CD4-positive, alpha-beta T cell treated with Interferon alpha-2 for 1 hour (primary cell): ENCODE measurements around the gene ADCY2.

ENCODE experiments used
- DNase-seq, 2 donors: peaks; one replicate each; pipeline ENCODE4 v3.0.0-alpha.2; 2020 to 2022

The ADCY2 gene

DNA sequence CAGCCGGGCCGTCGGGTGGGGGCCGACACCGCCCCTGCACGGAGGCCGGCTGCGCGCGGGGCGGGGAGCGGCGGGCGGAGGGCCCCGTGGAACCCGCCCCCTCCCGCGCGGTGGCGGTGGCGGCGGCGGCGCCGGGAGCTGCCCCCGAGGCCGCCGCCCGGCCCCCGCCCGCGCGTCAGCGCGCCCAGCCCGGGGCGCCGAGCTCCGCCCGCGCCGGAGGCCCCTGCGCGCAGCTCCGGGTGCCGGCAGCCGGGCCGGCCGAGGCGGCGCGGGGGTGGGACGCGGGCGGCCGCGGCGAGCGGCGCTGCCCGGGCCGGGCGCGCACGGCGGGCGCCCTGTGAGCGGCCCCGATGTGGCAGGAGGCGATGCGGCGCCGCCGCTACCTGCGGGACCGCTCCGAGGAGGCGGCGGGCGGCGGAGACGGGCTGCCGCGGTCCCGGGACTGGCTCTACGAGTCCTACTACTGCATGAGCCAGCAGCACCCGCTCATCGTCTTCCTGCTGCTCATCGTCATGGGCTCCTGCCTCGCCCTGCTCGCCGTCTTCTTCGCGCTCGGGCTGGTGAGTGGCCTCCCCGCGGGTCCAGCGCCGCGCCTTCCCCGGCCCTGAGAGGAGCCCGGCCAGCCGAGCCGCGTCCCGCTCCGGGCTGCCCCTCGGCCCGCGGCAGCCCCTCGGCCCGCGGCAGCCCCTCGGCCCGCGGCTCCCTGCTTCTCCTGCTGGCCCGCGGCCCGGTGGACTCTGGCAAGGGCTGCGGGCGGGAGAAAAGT is at the start of gene ADCY2:
Gene ADCY2, plus strand, starts transcription at position 192 of the 766 bp plus-strand sequence. Its CDS starts 159 bp downstream, at position 351.
- no peak for DNase-seq

DNA sequence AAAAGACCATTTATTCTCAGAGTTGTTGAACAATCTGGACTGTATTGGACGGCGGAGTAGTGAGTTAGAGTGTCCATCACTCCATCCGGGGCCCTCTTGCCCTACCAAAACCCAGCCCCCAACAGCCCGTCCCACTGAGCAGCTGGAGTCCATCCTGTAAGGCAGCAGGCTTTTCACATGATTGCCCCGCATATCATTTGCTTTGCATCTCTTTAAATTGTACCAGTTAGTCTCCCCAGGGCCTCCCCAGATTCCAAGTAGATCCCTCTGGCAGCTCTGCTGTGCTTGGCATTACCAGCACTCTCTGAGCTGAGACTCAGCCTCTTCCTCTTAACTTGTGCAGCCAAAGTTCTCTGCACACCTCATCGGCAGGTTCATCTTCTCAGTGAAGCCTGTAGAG is 48.6 kb upstream of the ADCY2 start:
- no peak for DNase-seq

DNA sequence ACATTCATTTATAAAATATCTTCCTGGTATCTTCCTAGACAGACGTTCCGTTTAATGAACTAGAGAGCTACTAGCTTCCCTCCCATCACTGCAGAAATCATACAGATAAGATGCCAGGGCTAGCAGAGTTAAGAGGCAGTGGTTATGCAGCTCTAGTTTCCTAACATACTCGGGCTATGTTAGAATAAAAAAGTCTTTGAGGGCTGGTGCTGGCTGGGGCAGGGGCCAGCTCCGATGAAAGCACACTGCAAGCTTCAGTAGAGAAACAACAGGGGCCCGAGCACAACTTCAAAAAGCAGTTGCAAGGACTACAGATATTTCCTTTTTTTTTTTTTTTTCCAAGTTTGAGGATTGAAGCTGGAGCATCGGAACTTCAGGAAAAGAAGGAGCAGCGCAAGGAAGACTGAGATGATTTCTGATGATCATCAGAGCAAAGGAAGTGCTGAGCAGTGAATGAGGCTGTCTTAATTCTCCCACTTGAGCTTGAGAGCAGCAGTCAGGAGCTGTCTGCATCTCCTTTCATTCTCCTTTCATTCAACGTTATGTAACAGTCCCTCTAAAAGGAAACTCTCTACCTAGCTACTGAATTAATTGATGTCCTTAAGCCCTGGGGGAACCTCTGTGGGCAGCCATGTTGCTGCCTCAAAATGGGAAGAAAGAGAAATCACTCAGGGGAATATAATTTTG is 47.6 kb upstream of the ADCY2 start:
- DNase-seq: no peak

DNA sequence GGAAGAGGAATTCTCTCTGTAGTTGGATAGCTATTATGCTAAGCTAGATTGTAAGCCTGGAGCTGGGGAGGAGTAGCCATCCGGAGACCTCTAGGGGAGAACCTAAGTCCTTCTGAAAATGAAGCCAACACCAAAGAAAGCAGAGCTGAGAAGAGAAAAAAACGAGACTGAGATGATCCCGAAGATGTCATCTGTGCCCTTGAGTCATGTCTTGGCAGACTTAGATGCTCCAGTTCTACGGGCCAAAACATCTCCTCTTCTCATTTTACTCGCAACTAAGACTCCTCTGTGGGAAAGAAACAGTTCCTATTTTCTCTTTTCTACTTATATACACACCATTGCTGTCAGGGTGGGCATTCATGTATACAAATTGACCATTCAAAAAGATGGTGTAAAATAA is 34.3 kb upstream of the ADCY2 start:
- DNase-seq: no peak

DNA sequence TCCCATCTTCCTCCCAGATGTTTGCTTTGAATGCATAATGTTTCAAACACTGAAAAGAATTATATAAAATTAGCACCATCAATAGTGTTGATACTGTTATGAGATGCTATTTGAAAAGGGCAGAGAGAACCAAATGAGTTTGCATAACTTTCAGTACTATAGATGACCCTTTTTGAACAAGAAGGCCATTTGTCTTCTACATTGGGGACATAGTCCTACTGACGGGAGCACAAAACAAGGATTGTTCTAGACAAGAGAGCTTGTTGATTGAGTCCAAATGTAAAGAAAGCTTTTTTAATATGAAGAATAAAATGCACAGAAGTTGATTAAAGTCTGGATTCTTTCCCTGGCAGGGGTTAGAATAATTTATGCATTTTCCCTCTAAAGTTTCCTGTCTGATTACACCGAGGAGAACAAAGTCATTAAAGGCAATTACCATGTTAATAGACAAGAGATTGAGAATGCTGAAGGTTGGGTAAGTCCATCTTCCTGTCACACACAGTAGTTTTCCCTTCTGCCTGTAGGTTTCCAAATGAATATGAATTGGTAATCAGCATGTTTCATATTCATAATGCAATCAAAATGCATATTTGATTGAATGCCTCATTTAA is 32.8 kb upstream of the ADCY2 start:
- DNase-seq: no peak

DNA sequence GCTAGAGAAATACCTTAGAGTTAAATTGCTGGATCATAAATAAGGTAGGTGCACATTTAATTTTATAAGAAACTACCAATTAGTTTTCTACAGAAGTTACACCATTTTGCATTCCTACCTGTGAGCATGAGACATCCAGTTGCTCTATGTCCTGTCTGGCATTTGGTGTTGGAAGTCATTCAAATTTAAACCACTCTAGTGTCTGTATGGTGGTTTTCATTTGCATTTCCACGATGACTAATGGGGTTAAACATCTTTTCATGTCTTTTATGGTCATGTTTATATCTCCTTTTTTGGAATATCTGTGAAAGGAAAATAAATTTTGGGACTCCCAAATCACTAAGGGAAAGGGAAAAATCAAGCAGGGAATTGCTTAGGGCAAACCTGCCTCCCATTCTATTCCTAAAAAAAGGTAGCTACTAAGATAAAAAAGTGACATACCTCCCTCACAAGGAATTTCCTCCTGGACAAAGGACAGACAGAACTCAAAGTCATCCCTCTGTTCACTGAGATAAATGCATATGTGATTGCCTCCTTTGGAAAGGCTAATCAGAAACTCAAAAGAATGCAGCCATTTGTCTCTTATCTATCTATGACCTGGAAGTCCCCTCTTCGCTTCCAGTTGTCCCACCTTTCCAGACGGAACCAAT is 31.6 kb upstream of the ADCY2 start:
- DNase-seq: no peak

DNA sequence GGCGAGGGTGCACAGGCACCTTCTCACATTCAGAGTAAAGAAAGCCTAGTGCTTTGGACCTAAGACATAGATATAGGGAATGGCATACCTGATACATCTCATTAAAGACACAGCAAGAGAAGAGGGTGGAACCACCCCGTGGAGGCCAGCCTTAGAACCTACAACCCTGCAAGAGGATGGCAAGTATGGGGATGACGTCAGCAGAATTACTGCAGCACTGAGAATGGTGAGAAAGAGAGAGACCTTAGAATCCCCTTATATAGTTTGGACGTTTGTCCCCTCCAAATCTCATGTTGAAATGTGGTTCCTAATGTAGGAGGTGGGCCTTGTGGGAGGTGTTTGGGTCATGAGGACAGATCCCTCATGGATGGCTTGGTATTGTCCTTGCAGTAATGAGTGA is 28.2 kb upstream of the ADCY2 start:
- DNase-seq: no peak

DNA sequence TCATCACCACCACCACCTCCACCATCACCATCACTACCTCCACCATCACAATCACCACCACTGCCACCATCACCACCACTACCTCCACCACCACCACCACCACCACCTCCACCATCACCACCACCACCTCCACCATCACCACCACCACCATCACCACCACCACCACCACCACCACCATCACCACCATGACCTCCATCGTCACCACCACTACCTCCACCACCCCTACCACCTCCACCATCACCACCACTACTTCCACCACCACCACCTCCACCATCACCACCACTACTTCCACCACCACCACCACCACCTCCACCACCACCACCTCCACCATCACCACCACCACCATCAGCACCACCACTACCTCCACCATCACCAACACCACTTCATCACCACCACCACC is 23.5 kb upstream of the ADCY2 start:
- DNase-seq: no peak

DNA sequence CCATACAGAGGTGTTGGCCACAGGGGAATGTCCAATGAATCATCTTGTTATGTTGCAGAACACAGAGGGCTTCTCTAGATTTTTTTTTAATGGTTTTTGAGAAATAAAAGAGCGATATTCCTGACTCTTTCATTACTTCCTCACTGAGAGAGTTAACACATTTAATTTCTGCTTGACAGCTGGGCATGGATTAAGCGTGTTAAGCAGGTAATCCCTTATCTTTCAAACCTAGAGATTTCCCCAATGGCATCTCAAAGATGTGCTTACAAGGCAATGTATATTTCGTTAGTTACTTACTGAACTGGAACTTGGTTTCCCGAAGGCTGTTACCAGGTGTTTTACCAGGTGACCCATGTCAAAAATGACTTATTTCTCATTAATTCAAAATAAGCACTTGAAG is 21.8 kb upstream of the ADCY2 start:
- no peak for DNase-seq

DNA sequence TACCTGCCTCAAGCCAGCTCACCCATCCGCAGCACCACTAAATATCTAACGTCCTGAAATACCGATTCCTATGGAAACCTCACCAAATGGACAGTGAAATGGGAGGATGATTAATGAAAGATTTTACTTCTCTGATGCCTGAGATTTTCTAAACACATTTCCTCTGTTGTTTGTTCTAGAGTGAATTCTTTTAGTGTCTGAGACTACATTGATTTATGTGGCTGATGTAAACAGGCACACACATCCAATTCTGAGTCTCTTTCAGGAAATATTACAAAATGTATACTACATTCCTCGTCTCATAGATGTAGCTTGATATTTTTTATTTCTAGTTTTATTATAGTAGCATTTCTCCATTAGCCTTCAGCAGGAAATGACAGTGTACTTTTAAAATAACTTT is 20.5 kb upstream of the ADCY2 start:
- no peak for DNase-seq

DNA sequence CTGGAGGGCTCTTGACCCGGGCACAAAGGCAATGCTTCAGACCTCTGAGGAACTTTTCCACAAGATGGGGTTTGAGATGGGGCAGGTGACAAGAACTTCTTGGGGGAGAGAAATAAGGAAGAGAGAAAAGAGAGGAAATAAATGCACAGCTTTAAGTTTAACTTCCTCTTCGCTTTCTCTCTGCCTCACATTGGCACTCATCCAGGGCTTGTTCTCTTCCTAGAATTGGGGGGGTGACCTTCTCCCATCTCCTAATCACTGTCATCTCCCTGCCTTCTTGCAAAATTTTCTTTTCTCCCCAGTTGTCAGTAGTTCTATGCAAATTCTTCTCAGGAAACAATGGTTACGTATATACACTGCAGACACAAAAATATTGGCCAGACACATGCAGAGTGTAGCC is 19.1 kb upstream of the ADCY2 start:
- no peak for DNase-seq

DNA sequence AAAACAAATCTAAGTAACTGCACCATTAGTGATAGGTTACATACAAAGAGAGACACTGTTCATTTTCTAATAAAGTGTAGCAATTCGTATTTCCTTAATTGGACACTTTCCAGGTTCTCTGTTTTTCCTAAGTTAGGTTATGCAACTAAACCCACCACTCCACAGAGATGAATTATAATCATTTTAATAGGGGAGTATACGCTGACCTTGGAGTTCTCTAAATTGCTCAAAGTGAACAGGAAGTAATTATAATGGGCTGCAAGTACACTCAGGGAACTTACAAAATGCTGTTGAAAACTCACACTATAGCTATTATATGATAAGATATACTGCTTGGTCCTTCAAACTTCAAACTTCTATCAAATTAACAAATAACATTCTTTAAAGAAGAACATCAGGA is 18.2 kb upstream of the ADCY2 start:
- DNase-seq: no peak

DNA sequence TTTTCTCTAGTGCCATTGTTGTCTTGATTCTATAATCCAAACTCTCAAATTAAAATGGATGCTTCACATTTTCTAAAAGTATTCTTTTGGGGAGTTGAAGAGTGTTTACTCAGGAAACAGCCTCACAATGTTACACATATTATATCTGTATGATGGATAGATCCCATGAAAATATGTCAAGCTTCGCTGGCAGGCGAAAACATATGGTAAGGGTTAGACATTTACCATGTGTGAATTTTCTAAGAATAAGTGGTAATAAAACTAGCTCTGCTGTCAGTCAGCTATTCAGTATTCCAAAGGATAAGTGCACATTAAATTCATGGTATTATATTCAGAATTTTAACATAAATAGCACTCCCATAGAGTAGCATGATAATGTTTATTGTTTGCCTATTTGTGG is 13.3 kb upstream of the ADCY2 start:
- DNase-seq: no peak

DNA sequence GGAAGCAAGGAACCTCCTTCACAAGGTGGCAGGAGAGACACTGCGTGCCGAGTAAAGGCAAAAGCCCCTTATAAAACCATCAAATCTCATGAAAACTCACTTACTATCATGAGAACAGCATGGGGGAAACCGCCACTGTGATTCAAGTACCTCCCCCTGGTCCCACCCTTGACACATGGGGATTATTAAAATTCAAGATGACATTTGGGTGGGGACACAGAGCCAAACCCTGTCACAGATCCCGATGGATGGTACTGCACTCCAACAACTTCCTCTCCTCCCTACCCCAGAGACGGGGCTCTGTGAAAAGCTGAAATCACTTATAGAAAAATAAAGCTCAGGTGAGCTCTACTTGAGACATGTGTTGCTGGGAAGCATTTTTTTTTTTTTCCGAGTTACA is 10.3 kb upstream of the ADCY2 start:
- no peak for DNase-seq

DNA sequence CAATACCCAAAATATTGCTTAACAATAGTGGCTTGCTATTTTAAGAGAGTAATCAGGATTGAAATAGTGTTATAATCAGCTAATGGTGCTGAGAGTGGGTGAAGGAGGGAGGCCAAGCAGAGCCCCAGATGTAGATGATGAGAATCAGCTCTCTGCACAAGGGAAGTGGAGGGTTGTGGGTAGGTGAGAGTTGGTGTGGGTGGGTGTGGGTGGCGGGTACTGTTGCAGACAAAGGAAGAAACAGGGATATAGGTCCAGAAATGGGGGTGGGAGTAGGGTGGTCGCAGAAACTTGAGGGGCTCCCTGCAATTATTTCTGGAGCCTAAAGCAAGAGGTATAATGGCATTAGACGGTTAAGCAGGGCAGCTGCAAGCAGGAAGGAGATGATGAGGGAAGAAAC is 7.4 kb upstream of the ADCY2 start:
- no peak for DNase-seq

DNA sequence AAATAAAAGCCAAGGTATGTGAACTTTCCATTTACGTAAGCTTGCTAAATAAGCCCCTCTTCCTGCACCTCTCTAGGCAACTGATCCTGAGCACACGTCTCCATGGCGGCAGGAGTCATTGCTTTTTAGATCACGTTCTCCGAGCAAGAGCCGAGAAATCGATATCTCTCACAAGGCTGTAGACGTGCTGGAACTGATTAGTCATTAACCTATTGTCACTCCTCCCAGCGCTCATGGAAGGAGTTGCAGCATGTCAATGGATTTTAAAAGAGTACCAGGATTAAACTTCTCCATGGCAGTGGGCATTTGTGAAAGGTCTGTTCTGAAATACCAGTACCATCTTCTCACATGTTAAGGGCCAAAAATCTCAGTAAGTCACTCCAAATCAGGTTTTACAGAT is 4.7 kb upstream of the ADCY2 start:
- DNase-seq: no peak

DNA sequence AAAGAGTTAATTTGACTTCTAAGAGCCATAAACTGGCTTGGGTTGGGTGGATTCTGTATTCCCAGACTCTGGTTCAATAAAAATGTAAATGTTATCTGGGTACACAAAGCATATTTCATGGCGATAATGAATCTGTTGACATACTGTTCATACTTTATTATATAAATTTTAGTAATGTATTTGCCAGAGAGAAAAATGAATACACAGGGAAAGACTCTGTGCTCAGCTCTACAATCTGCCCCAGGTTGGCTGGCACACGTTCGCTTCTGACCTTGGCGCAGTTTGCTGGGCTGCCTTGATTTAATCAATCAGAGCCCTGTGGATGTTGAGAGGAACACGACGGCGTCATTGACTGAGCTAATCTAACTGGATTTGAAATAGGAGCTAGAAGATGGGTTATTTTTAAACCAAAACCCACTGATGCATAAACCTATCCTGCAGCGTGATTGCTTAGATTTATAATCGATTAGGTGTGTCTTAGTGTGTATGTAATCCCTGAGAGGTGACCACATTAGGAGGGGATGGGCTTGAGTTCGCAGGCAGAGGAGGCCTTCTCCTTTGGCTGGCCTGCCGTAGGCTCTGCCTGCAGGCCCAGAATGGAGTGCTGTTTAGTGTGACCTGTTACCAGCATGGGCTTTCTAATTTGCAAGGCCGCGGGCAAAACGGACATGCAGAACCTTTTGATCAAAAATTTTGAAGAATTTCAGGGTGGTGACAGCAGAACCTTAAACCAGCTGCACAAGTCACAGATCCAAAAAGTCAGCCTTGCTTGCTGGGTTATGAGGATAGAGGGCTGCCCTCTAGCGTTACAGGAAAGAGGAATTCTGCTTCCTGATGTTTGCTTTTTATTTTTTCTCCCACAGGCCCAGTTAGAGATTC is 3.9 kb upstream of the ADCY2 start:
- DNase-seq: no peak

DNA sequence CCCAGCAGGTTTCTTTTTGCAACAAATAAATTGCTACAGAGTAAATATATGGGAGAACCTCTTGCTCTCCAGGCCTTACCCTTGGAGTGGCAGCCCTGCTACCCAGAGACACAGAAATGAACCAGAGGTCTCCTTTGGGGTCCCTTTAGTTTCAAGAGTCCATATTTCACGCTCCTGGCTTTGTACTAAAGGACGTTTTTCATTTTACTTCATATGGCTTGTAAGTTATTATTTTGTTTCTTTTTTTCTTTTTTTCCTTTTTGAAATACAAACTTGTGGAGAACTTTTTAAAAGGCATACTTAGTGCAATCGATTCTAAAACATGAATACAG is 3.3 kb upstream of the ADCY2 start:
- DNase-seq: no peak

DNA sequence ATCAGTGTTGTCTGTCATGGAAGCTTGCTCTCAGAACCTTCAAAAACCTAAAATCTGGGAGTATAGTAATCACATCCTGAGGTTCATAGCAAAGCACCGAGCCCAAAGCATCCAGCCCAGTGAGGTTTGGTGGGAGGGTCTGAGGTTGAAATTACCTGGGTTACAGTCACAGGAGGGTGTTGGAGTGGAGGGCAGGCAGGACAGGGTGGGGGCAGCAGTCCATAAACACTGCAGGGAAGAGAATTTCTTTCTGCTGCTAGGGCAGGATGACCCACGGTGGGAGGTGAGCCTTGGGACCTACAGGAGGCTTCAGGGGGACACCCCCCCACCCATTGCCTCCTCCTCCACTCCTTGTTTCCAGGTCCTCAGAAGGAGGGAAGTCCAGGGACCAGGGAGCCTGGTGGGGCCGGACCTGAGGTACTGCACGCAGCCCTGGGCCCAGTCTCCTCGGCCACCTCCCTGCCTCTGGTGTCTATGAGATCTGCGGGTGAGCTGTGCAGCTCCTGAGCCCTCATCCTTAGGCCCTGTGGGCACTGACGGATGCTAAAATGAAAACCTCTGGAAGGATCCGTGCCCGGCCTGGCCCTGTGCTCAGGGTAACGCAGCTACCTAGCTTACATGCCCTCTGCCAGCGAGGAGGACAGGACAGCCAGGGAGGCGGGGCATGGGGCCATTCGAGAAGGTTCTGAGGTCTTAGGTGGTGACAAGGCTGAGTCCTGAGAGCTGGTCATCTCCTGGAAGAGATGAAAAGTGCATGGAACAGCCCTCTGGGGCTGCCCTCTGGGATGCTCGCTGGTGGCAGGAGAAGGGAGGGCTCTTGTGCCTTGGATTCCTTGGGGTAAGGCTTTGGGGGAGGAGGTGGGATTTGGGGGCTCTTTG is 1.8 kb upstream of the ADCY2 start:
- DNase-seq: no peak

DNA sequence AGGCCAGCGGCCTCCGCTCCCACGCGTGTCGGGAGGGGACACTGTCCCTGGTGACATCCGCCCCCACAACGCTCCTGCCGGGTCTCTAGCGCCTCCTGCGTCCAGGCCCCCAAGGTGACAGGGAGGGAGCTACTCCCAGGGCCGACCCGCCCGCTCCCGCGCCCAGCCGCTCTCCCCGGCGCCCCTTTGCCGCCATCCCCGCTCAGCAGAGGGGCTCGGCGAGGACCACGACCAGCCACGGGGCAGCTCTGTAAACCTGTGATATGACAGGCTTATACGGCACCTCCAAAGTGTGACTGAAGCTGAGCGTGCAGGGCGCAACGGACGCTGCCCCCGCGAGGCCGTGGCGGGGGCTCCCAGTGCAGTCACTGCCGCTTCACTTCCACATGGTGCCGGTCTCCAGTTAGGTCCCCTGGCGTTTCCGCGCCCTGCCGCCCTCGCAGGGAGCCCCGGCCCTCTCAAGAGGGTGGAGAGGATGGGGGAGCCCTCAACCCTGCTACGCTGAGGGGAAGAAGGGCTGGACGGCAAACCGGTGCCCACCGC is 978 bp upstream of the ADCY2 start:
- DNase-seq: no peak

DNA sequence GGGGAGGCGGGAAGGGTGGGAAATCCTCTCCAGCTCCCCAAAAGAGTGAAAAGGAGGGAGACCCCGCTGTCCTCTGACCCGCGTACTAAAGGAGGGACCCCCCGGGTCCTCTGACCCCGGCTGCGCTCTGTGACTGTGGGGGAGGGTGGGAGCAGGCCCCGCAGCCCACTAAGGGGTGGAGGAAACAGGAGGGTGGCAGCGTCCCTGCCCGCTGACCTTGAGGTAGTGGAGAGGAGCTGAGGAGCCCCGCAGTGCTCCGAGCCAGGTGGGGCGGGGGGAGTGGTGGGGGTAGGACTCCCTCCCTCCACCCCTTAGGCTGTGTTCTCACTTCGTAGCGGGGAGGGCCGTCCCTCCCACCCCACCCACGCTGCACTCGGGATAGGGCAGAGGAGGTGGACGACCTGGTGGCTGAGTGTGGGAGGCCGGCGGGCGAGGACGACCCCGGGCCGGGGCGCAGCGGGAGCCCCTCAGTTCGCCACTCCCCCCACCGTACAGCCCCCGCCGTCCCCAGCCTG is 449 bp upstream of the ADCY2 start:
- DNase-seq: no peak
